MG63 (cell line): Measurements from ENCODE around the gene SCGB1C2. TPM values are rescaled to one million over a fixed set of nuclear protein-coding genes. Genes with fewer than 3 reads are reported as not detected.
"Not testable (repeated sequence)": the region's sequence is repeated elsewhere in the genome, so short reads cannot be mapped to it uniquely, and the experiment has no call there.

Experiments used
- DNase-seq: peaks from one replicate; pipeline ENCODE4 v3.0.0-alpha.2; 2020
- H3K27me3 ChIP-seq: fragments of 250-450 bp; sonication (Bioruptor Pico); 2 replicates; pipeline ENCODE4 v1.5.1; 2020; ENCODE audit warnings: mild to moderate bottlenecking, moderate library complexity
- H3K36me3 ChIP-seq: fragments of 250-450 bp; sonication (Bioruptor Pico); 2 replicates; pipeline ENCODE4 v1.5.1; 2020; ENCODE audit warnings: mild to moderate bottlenecking, moderate library complexity
- H3K4me3 ChIP-seq: fragments of 250-450 bp; sonication (Bioruptor Pico); 2 replicates; pipeline ENCODE4 v1.5.1; 2020; ENCODE audit warnings: mild to moderate bottlenecking, moderate library complexity
- H3K9me3 ChIP-seq: fragments of 250-450 bp; sonication (Bioruptor Pico); 2 replicates; pipeline ENCODE4 v1.5.1; 2020; ENCODE audit warnings: mild to moderate bottlenecking, moderate library complexity
- total RNA-seq: library from RNA; depleted of rRNA; stranded (reverse); fragments of >200 nt; shearing (Covaris generic); gene quantifications from 2 replicates; pipeline ENCODE4 v1.2.3, GENCODE V29; 2014; ENCODE audit warnings: low replicate concordance; rRNA removed

SCGB1C2 gene
- not detected in 2 replicates for total RNA-seq

DNA sequence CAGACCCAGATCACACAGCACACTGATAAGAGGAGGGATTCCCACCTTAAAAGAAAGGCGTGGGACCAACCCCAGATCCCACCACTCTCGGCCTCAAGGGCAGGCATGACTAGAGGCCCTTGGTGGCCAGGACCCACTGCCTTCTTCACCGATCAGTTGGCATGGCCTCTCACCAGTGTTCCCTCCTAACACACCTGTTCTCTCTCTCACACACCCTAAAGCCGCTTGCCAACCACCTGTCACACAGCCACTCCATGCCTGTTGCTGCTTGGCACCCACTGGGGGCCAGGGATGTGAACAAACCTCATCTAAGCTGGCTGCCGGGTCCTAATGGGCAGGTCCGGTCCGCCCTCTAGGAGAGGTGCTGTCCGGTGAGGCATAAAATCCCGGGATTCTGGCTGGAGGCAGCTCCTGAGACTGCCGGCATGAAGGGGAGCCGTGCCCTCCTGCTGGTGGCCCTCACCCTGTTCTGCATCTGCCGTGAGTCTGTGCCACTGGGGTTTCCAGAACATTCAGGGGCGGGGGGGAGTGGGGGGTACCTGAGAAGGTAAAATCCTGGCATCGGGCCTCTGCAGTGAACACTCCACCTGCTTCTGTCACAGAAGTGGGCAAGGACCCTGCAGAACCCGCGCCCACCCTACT is at the start of gene SCGB1C2:
TSS of gene SCGB1C2 (plus strand) at position 404 of the 642 bp plus-strand sequence. CDS start at position 426, 22 bp downstream.
- not testable (repeated sequence) for DNase-seq, H3K9me3 ChIP-seq, H3K36me3 ChIP-seq, H3K4me3 ChIP-seq, H3K27me3 ChIP-seq

- not testable (repeated sequence) for H3K27me3 ChIP-seq, H3K4me3 ChIP-seq, DNase-seq, H3K36me3 ChIP-seq, H3K9me3 ChIP-seq
Observed at GRCh38 chr17:113111-113510, 24.3 kb upstream of the SCGB1C2 start.

DNA sequence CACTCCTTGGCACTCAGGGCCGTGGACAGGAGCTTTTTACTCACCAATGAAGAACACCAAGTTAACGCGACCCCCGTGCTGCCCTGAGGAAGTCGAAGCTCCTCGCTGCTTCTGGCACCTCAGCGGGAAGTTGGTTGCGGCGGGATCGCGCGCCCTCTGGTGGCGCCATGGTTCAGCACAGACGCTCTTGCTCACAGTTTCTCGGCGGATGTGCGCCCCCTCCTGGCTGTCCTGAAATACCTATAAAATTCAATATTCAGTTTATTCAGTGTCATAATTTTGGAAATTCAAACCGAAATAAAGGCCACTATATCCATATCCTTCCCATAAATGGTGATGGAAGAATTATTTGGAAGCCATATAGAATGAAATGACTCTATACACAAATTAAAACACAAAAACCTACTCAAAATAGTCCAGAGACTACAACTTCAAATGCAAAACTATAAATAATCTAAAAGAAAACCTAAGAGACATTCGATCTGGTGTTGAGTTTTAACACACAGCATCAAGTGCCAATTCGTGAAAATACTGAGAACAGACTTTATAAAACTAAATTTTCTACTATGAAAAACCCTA is 18.9 kb upstream of the SCGB1C2 start:
- H3K4me3 ChIP-seq, H3K9me3 ChIP-seq, H3K27me3 ChIP-seq, H3K36me3 ChIP-seq: not testable (repeated sequence)
- peak; percentile 38 for DNase-seq

DNA sequence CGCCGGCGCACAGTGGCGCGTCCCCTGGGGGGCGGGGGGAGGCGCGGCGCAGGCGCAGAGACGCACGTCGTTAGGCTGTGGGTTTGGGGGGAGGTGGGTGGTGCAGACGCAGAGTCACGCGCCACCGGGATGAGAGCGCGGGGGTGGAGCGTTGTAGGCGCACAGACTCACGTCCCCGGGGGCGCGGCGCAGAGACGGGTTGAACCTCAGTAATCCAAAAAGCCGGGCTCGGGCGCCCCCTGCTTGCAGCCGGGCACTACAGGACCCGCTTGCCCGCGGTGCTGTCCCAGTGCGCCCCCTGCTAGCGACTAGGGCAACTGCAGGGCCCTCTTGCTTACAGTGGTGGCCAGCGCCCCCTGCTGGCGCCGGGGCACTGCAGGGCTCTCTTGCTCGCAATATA is 3.4 kb upstream of the SCGB1C2 start:
- DNase-seq, H3K27me3 ChIP-seq, H3K4me3 ChIP-seq: not testable (repeated sequence)

DNA sequence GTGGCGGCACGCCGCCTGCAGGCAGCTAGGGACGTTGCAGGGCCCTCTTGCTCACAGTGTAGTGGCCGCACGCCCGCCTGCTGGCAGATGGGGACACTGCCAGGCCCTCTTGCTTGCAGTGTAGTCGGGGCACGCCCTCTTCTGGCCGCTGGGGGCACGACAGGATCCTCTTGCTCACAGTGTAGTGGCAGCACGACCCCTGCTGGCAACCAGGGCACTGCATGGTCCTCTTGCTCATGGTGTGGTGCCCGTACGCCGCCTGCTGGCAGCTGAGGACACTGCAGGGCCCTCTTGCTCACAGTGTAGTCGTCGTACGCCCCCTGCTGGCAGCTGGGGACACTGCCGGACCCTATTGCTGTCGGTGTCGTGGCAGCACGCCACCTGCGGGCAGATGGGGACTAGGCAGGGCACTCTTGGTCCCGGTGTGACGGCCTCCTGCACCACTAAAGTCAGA is 3.0 kb upstream of the SCGB1C2 start:
- DNase-seq, H3K4me3 ChIP-seq: not testable (repeated sequence)

More for the DNA sequence above, 3.4 kb upstream of the SCGB1C2 start:
- not testable (repeated sequence) for H3K36me3 ChIP-seq, H3K9me3 ChIP-seq

DNA sequence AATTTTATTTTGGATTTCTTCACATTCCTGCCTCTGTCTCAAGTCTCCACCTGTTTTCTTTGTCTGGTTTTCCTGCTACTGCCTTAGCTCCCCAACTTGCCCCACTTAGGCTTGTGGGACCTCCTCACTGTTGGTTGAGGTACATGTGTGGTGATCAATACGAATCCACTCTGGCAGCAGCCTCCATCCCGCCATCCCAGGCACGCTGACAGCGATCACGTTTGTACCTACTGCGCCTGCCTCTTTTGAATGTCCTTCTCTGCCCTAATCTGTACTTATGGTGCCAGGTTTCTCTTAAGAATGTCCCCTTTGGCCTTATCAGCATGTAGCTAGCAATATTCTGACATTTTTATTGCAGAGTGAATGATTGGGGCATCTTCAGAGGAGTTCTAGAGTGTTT is 2.3 kb upstream of the SCGB1C2 start:
- H3K27me3 ChIP-seq, H3K36me3 ChIP-seq, H3K9me3 ChIP-seq, H3K4me3 ChIP-seq, DNase-seq: not testable (repeated sequence)

More for the DNA sequence above, 3.0 kb upstream of the SCGB1C2 start:
- not testable (repeated sequence) for H3K9me3 ChIP-seq, H3K36me3 ChIP-seq, H3K27me3 ChIP-seq

DNA sequence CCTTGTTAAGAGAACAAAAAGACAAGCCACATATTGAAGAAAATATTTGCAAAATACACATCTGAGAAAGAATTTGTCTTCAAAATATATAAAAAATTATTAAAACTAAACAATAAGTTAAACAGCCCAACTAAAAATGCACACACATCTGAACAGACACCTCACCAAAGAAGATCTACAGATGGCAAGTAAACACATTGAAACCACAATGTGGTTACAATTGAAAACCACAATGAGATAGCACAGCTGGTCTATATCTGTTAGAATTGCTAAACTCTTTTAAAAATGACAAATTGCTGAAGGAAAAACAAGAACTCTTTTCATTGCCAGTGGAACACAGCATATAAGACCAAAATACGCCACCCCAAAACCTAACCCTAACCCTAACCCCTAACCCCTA is 1.5 kb upstream of the SCGB1C2 start:
- not testable (repeated sequence) for H3K9me3 ChIP-seq, H3K36me3 ChIP-seq

GRCh38 chr17:136531-136930 is 838 bp upstream of the SCGB1C2 start:
- DNase-seq, result peak; percentile 6
- not testable (repeated sequence) for H3K27me3 ChIP-seq, H3K36me3 ChIP-seq, H3K9me3 ChIP-seq, H3K4me3 ChIP-seq

More for the DNA sequence above, 1.5 kb upstream of the SCGB1C2 start:
- not testable (repeated sequence) for H3K27me3 ChIP-seq, H3K4me3 ChIP-seq, DNase-seq

DNA sequence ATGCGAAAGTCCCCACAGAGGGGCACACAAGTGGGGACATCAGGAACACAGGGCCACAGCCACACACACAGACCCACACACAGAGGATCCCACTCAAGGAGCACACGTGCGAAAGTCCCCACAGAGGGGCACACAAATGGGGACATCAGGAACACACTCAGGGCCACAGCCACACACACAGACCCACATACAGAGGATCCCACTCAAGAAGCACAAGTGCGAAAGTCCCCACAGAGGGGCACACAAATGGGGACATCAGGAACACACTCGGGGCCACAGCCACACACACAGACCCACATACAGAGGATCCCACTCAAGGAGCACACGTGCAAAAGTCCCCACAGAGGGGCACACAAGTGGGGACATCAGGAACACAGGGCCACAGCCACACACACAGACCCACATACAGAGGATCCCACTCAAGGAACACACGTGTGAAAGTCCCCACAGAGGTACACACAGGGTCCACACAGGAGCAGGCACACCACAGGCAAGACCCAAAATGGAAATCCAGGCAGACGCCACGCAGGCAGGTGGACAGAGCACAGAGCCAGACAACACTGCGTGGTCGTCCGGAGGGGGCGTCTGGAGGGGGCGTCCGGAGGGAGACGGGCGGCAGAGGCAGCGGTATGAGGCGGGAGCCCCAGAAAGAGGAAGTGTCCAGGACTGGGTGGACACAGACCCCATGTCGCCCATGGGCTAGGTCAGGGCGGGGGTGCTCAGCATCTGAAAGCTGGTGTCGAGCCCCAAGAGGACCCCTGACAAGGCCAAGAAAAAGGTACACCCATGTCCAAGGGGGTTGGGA is 2.2 kb downstream of the SCGB1C2 start:
- H3K36me3 ChIP-seq, H3K9me3 ChIP-seq, DNase-seq, H3K4me3 ChIP-seq, H3K27me3 ChIP-seq: not testable (repeated sequence)

- Histone ChIP-seq H3K4me3 (no peak overlapping the region), H3K9me3 (no peaks in the 10 kb centered on the region), H3K36me3 (no peaks in the 10 kb centered on the region), H3K27me3 (no peaks in the 10 kb centered on the region; the same call in 1 of the 2 replicates)
- DNase-seq, result peak; percentile 21
Observed at GRCh38 chr17:142102-142661, 4.8 kb downstream of the SCGB1C2 start.

- Histone ChIP-seq H3K9me3 (no peaks in the 10 kb centered on the region), H3K36me3 (no peaks in the 10 kb centered on the region), H3K27me3 (no peaks in the 10 kb centered on the region; the same call in 1 of the 2 replicates), H3K4me3 (no peak overlapping the region)
- no peak for DNase-seq
Observed at GRCh38 chr17:142876-143784, 5.8 kb downstream of the SCGB1C2 start.

DNA sequence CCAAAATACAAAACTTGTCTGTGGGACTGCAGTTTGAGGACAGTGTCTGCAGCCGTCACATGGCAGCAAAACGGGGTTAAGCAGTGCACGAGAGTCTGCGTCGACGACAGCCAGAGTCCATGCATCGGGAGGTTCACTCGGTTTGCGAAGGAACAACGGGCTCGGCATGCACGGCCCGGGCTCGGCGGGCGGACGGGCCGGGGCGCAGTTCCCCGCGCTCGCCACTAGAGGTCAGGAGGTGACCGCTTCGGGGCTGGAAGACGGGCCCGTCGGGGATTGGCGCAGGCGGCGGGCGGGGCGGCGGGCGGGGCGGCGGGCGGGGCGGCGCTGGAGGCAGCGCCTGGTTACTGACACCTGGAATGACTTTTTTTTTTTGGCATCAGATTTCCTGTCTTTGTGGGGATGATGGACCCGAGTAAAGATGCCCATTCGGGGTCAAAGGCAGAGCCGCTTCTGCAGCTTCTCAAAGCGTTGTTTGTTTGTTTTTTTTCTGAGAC is 6.5 kb downstream of the SCGB1C2 start:
- Histone ChIP-seq H3K4me3 (no peak overlapping the region), H3K27me3 (no peaks in the 10 kb centered on the region; the same call in 1 of the 2 replicates), H3K36me3 (no peaks in the 10 kb centered on the region), H3K9me3 (no peaks in the 10 kb centered on the region)
- peak; percentile 63 for DNase-seq

- Histone ChIP-seq H3K36me3 (no peaks in the 10 kb centered on the region), H3K27me3 (no peaks in the 10 kb centered on the region; the same call in 1 of the 2 replicates), H3K4me3 (no peak overlapping the region), H3K9me3 (no peaks in the 10 kb centered on the region)
- no peak for DNase-seq
Observed at GRCh38 chr17:144936-145670, 7.7 kb downstream of the SCGB1C2 start.

DNA sequence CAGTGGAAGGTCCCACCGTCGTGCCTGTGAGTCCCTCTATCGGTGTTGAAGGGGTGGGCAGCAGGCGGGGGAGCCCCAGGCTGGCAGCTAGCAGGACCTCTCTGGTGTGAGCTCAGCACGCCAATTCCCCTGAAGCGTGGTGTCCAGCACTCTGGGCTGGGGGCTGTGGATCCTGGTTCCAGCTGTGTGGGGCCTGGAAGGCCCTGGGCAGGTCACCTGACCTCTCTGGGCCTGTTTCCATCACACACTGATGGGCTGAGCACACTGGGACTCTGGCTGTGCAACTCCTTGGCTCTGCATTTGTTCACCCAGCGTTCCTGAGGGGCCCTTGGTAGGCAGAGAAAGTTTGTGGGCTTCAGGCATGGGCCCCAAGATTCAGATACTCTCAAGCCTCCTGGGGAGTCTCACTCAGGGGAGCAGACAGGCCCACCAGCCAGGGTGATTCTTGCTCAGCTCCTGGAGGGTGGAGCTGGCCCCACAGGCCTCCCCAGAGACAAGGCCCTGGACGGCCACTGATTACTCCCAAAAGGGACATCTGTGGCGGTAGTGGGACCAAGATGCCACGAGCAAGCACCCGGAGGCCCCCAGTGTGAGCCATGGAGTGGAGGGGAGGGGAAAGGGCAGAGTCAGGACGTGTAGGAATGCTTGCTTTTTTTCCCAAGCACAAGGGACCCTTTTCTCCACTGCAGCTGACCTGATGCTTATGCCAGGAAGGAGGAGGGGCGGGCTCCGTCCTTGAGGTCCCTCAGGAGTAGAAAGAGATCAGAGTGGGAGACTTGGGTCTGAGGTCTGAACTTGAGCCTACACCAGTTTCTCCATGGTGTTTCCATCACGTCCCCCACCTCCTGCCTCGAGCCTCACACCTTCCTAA is 8.5 kb downstream of the SCGB1C2 start:
- H3K36me3 ChIP-seq, result no peaks in the 10 kb centered on the region
- H3K4me3 ChIP-seq, result no peak overlapping the region
- no peak for DNase-seq
- no peaks in the 10 kb centered on the region for H3K9me3 ChIP-seq
- no peaks in the 10 kb centered on the region; the same call in 1 of the 2 replicates for H3K27me3 ChIP-seq

DNA sequence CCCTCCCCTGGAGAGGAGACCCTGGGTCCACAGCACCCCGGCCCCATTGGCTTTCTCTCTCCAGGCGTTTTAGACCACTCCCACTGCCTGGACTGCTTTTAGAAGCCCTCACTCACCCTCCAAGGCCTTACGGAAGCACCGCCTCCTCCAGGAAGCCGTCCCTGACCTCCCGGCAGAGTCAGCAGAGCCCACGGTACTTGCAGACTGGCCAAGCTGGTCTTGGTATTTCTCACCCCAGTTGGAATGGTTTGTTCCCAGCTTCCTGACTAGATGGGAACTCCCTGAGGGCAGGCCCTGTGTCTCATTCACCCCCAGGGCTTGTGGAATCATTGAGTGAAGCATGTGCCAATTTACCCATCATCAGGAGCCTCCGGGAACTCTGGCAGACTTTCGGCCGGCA is 9.2 kb downstream of the SCGB1C2 start:
- Histone ChIP-seq H3K27me3 (no peaks in the 10 kb centered on the region; the same call in 1 of the 2 replicates), H3K36me3 (no peaks in the 10 kb centered on the region), H3K9me3 (no peaks in the 10 kb centered on the region), H3K4me3 (no peak overlapping the region)
- no peak for DNase-seq
